Dermis microvascular lymphatic vessel endothelial cell (primary cell): ENCODE results near the gene PBRM1. TPM values are rescaled to one million over a fixed set of nuclear protein-coding genes. Genes with fewer than 3 reads are reported as not detected.

ENCODE experiments used
- DNase-seq, 2 donors: peaks; one replicate each; pipeline versions ENCODE4 v3.0.0 to v3.0.0-alpha.2; 2010; ENCODE audit warnings: low read depth in 2 of 2
- total RNA-seq: library from RNA; depleted of rRNA; stranded (reverse); fragments of >200 nt; gene quantifications from 2 replicates; pipeline ENCODE4 v1.2.1, GENCODE V29; 2014

PBRM1 gene
- total RNA-seq, 1 donor from 2014 or later, result 51.9 TPM

DNA sequence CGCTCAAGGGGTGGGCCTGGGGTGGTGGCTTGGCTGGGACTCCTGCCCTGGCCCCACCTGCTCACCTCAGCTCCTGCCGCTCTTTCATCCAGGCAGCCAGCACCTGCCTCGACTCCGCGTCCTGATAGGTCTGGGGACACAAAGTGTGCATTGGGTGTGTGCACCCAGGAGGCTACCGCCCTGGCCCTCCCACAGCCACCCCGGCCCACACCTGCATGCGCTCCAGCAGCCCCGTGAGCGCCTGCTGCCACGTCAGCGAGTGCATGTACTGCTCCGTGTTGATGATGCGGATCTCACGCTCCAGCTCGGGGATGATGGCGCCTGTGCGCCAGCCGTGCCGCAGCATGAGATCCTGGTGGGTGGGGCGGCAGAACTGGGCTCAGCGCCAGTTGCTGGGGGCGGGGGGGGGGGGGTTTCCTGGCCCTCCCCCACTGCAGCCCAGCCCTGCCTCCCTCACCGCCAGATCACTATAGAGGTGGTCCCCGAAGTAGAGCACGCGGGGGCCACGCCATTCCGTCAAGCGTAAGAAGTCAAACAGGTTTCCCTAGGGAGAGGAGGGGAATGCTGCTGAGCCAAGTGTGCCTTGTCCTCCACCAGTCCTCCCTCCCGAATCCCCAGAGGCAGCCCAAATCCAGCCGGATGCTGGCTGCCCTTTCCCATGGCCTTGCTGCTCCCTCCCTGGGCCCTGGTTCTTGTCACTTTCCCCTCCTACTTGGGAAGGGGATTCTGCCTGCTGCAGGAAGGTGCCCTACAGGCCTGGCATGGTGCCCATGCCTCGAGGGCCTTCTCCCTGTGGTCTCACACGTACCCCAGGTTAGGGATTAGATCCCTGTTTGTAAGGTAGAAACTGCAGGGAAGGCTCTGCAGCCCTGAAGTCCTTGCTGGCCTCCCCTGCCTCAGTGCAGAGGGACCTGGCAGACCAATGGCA, 160.7 kb downstream of the PBRM1 start:
- DNase-seq, result peak; percentile 30 to 68

- DNase-seq, result no peak
These were observed 161.4 kb downstream of the PBRM1 start for GRCh38 chr3:52524258-52524751.

DNA sequence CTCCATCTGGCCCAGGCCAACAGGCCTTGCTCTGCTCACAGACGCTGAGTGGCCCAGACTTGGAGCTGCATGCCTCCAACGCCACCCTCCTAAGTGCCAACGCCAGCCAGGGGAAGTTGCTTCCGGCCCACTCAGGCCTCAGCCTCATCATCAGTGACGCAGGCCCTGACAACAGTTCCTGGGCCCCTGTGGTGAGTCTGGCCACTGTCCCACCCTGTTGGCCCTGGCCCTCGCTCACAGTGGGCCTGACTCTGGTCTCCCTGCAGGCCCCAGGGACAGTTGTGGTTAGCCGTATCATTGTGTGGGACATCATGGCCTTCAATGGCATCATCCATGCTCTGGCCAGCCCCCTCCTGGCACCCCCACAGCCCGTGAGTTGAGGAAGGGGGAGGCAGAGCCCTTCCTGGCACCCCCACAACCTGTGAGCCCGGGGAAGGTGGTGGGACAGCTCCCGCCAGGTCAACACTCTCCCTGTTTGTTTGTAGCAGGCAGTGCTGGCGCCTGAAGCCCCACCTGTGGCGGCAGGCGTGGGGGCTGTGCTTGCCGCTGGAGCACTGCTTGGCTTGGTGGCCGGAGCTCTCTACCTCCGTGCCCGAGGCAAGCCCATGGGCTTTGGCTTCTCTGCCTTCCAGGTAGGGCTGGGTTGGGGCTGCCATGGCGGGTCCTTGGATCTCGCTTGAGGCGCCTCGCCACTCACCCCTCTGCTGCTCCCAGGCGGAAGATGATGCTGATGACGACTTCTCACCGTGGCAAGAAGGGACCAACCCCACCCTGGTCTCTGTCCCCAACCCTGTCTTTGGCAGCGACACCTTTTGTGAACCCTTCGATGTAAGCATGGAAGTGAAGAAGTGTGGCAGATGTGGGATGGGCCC, 162.1 kb downstream of the PBRM1 start:
- no peak for DNase-seq

DNA sequence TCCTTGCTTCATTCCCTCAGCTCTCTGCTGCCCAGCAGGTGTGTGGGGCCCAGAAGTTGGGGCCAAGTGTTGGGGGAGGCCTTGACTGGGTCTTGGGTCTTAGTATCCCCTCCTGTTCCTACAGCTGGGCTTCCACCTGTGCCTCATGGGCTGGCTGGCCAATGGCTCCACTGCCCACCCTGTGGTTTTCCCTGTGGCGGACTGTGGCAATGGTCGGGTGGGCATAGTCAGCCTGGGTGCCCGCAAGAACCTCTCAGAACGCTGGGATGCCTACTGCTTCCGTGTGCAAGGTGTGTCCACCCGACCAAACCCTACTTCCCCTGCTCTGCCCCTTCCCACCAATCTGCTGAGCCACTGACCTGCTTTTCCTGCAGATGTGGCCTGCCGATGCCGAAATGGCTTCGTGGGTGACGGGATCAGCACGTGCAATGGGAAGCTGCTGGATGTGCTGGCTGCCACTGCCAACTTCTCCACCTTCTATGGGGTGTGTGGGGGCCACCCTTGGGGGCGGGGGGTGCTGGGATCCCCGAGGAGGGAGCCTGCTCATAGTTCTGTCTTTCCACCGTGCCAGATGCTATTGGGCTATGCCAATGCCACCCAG, 163.0 kb downstream of the PBRM1 start:
- DNase-seq, result no peak

DNA sequence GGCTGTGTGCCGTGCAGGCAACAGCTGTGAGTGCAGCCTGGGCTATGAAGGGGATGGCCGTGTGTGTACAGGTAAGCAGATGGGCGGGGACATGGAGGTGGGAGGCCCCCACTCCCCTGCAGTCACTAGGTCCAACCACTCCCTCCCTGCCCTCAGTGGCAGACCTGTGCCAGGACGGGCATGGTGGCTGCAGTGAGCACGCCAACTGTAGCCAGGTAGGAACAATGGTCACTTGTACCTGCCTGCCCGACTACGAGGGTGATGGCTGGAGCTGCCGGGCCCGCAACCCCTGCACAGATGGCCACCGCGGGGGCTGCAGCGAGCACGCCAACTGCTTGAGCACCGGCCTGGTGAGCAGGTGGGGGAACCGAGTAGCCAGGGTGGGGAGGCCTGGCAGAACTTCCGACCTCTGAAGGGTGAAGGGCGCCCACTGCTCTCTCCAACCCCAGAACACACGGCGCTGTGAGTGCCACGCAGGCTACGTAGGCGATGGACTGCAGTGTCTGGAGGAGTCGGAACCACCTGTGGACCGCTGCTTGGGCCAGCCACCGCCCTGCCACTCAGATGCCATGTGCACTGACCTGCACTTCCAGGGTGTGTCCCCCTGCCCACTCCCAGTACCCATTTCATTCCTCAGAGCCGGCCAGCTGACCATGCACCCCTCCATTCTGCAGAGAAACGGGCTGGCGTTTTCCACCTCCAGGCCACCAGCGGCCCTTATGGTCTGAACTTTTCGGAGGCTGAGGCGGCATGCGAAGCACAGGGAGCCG, 163.6 kb downstream of the PBRM1 start:
- no peak for DNase-seq

DNA sequence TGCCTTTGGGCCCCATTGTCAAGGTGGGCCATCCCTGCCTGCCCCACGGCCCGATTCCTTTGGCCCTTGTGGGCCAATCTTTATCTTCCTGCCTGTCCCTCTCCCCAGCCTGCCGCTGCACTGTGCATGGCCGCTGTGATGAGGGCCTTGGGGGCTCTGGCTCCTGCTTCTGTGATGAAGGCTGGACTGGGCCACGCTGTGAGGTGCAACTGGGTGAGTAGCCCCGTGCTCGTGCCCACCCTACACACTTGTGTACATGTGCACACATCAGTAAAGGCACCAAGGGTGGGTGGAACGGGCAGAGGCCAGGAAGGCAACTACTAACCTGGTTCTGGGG, 164.3 kb downstream of the PBRM1 start:
- no peak for DNase-seq

DNA sequence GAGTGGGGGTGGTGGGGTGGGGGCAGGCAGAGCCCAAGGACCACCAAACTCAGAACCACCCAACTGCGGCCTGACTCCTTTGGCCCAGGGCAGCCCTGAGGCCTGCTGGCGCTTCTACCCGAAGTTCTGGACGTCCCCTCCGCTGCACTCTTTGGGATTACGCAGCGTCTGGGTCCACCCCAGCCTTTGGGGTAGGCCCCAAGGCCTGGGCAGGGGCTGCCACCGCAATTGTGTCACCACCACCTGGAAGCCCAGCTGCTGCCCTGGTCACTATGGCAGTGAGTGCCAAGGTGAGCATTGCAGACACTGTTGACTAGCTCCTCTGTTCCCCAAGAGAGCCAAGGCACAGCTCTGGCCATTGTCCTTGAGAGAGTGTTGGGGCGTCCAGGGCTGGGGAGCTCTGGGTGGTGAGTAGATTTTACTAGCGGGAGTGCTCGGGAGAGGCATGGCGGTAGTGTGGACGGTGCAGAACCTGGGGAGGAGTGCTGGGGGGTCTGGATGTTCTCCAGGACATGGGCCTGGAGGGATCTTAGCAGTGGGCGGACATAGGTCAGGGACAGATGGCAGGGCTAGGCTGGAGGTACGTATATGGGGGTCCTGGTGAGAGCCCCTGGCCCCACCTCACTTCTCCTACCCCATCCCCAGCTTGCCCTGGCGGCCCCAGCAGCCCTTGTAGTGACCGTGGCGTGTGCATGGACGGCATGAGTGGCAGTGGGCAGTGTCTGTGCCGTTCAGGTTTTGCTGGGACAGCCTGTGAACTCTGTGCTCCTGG, 164.8 kb downstream of the PBRM1 start:
- DNase-seq, result no peak

DNA sequence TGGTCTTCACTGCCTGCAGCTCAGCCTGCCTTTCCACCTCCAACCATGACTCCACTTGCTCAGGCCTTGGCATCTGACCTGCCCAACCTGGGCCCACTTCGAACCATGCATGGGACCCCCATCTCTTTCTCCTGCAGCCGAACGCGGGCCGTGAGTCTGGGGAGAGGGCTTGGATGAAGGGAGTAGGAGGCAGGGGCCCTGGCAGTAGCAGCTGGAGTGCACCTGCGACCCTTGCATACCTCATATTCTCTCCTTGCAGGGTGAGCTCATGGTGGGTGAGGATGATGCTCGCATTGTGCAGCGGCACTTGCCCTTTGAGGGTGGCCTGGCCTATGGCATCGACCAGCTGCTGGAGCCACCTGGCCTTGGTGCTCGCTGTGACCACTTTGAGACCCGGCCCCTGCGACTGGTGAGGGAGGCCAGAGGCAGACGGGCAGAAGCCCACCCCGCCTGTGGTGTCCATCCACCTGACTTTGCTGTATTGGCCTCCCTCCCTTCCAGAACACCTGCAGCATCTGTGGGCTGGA, 165.5 kb downstream of the PBRM1 start:
- no peak for DNase-seq

DNA sequence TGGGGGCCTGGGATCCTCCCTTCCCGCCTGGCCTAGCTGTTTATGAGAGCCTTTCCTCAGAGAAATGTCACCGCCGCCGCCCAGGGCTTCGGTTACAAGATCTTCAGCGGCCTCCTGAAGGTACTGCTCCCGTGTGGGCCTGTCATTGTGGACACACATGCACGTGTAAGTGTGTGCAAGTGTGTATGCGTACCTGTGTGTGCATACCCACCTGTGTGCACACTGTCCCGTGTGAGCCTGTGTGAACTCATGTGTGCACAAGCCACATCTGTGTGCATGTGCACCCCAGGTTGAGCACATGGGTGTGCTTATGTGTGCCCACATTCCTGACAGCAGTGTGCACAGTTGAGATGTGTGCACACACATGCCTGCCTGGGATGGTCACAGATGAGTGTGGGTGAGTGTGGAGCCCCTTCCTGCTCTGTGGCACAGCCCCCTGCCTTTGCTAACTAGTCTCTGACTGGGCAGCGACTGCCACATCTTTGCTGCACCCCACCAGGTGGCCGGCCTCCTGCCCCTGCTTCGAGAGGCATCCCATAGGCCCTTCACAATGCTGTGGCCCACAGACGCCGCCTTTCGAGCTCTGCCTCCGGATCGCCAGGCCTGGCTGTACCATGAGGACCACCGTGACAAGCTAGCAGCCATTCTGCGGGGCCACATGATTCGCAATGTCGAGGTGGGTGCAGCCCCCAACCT, 166.1 kb downstream of the PBRM1 start:
- no peak for DNase-seq

- DNase-seq, result no peak
These were observed 166.8 kb downstream of the PBRM1 start for GRCh38 chr3:52518723-52519444.

- DNase-seq, result no peak
These were observed 167.7 kb downstream of the PBRM1 start for GRCh38 chr3:52517796-52518722.

DNA sequence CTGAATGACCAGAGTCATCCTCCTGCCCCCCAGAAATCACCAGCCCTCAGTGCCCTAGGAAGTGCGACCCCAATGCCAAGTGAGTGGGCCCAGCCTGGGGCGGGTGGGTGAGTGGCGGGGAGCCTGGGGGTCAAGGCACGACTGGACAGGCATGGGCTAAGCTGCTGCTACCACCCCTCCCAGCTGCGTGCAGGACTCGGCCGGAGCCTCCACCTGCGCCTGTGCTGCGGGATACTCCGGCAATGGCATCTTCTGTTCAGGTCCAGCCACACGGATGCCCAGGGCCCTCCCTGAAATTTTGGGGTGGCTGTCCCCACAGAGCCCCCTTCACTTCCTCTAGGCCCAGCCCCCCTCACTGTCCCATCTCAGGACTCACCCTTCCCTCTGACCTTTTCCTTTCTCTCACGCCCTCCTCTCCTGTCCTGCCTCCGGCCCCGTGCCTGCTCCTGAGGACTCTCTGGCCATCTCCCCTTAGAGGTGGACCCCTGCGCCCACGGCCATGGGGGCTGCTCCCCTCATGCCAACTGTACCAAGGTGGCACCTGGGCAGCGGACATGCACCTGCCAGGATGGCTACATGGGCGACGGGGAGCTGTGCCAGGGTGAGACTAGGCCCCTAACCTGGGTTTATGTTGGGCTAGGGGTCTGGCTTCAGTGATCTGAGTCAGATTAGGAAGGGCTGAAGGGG, 169.1 kb downstream of the PBRM1 start:
- no peak for DNase-seq

- DNase-seq, result no peak
These were observed 170.5 kb downstream of the PBRM1 start for GRCh38 chr3:52515192-52515591.

DNA sequence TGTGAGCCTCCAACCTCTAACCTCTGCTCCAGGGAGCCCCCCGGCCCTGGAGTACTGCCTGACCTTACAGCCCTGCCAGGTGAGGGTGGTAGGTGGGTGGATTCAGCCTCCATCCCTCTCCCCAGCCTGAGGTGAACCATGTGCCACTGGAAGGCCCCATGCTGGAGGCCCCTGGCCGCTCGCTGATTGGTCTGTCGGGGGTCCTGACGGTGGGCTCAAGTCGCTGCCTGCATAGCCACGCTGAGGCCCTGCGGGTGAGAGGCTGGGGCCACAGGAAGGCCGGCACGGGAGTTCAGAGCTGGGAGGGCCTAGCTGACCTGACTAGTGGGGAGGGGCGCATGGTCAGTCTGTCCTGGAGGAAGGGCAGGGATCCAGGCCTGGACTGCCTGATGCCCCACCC, 171.1 kb downstream of the PBRM1 start:
- no peak for DNase-seq

DNA sequence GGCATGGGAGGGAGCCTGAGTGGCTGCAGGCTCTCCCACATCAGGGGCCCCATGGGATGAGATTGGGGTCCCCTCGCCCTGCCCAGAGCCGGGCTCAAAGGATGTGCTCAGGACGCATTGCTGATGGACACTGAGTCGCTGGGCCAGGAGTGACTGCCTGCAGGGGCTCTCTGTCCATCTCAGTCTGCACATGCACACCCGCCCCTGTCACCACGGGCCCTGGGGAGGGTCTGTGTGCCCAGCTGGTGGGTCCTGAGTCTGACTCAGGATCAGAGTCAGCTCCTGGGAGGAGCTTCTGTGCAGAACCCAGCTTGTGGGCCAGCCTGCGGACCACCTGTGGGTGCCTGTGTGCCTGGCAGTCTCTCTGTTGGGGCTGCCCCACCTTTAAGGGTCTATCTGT, 172.4 kb downstream of the PBRM1 start:
- no peak for DNase-seq

GRCh38 chr3:52512727-52513126, 173.0 kb downstream of the PBRM1 start:
- DNase-seq, result no peak

DNA sequence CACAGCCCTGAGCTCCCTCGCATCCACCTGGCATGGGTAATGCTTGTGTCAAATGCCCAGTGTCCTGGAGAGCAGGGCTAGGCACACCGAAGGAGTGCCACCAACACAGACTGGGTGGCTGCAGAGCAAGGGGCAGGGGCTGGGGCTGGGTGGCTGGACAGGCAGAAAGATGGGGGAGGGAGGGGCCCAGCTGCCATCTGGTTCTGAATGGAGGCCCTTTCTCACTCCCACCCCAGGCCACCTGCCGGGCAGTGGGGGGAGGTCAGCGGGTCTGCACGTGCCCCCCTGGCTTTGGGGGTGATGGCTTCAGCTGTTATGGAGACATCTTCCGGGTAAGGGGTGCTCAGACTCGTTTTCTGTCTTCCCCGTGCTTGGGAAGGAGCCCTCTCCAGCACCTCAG, 173.6 kb downstream of the PBRM1 start:
- DNase-seq, result no peak
